ENCODE measurements around the gene PRM3.

- TF ChIP-seq CTCF (IDR thresholded peaks at IDR 0.05) (no peak), POLR2A (IDR thresholded peaks at IDR 0.05; ENCODE audit: low read length) (no peak), NFE2L2 (conservative IDR thresholded peaks at IDR 0.05; ENCODE audit: low read length) (no peak), ELK1 (IDR thresholded peaks at IDR 0.05; ENCODE audit: low read depth, low read length) (no peak), RFX5 (IDR thresholded peaks at IDR 0.05) (no peak), RAD21 (conservative IDR thresholded peaks at IDR 0.05 in 1 of 2, IDR thresholded peaks at IDR 0.05 in 1 of 2) (no peak), MAX (IDR thresholded peaks at IDR 0.05) (no peak), REST (IDR thresholded peaks at IDR 0.05) (no peak), ESRRA (IDR thresholded peaks at IDR 0.05; ENCODE audit: borderline replicate concordance, low read length) (no peak), KDM1A (IDR thresholded peaks at IDR 0.05; ENCODE audit: low read depth) (no peak), CHD4 (IDR thresholded peaks at IDR 0.05; ENCODE audit: borderline replicate concordance) (no peak), MAFK (IDR thresholded peaks at IDR 0.05; ENCODE audit: partially characterized antibody) (no peak)
Observed at GRCh38 chr16:11229906-11230305, 43.5 kb downstream of the PRM3 start.

All from A549 (cell line).